ENCODE results near the gene MYOT.
A peak's percentile ranks its signal among the peaks of the same experiment; 100 is the strongest.

The MYOT gene

GRCh38 chr5:137831526-137831925 is 36.1 kb upstream of the MYOT start:
- Histone ChIP-seq H3K36me3 (ENCODE audit: control insufficient read depth, insufficient read depth, low read length) (no peaks in the 10 kb centered on the region), H3K4me2 (ENCODE audit: low read length) (no peak overlapping the region), H3K9me3 (ENCODE audit: control insufficient read depth, low read length) (no peaks in the 10 kb centered on the region), H3K9ac (no peak overlapping the region), H3K79me2 (peaks cover 2% of the 10 kb centered on the region), H2AFZ (no peak overlapping the region), H3K27ac (peak overlapping the region; percentile 81), H3K4me3 (ENCODE audit: low read depth, low read length) (no peak overlapping the region), H3K4me1 (peaks cover 31% of the 10 kb centered on the region), H3K27me3 (ENCODE audit: control insufficient read depth, insufficient read depth, low read length) (no peaks in the 10 kb centered on the region)
- TF ChIP-seq, protein P1, sequence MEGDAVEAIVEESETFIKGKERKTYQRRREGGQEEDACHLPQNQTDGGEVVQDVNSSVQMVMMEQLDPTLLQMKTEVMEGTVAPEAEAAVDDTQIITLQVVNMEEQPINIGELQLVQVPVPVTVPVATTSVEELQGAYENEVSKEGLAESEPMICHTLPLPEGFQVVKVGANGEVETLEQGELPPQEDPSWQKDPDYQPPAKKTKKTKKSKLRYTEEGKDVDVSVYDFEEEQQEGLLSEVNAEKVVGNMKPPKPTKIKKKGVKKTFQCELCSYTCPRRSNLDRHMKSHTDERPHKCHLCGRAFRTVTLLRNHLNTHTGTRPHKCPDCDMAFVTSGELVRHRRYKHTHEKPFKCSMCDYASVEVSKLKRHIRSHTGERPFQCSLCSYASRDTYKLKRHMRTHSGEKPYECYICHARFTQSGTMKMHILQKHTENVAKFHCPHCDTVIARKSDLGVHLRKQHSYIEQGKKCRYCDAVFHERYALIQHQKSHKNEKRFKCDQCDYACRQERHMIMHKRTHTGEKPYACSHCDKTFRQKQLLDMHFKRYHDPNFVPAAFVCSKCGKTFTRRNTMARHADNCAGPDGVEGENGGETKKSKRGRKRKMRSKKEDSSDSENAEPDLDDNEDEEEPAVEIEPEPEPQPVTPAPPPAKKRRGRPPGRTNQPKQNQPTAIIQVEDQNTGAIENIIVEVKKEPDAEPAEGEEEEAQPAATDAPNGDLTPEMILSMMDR (IDR thresholded peaks at IDR 0.05), result peak; percentile 33

DNA sequence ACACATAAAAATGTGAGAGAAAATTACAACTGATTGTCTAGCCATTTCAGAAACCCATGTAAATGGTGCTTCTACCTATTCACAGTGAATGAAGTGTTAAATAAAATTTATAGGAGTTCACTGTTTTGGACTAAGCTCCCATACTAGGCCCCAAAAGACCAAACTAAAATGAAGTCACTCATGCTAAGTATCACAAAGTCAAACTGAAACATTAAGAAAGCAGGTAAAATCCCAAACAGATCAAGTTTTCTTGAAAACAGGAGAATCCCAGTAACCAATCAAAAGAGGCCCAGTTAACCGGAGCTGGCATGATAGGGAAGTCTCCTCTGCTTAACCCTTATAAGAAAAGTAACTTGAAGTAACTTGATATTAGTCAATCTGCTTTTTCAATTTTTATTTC is 35.2 kb upstream of the MYOT start:
- TF ChIP-seq, protein P1 (IDR thresholded peaks at IDR 0.05), result no peak
- H3K79me2 ChIP-seq, result no peaks in the 10 kb centered on the region
- H3K27me3 ChIP-seq (ENCODE audit: control insufficient read depth, insufficient read depth, low read length), result no peaks in the 10 kb centered on the region
- no peaks in the 10 kb centered on the region for H3K36me3 ChIP-seq (ENCODE audit: control insufficient read depth, insufficient read depth, low read length)
- peaks cover 39% of the 10 kb centered on the region for H3K4me1 ChIP-seq
- no peak overlapping the region for H3K9ac ChIP-seq
- no peak overlapping the region for H3K4me3 ChIP-seq (ENCODE audit: low read depth, low read length)
- peak overlapping the region; percentile 81 for H3K27ac ChIP-seq
- H3K9me3 ChIP-seq (ENCODE audit: control insufficient read depth, low read length), result no peaks in the 10 kb centered on the region
- H3K4me2 ChIP-seq (ENCODE audit: low read length), result no peak overlapping the region
- H2AFZ ChIP-seq, result peak overlapping the region; percentile 35

DNA sequence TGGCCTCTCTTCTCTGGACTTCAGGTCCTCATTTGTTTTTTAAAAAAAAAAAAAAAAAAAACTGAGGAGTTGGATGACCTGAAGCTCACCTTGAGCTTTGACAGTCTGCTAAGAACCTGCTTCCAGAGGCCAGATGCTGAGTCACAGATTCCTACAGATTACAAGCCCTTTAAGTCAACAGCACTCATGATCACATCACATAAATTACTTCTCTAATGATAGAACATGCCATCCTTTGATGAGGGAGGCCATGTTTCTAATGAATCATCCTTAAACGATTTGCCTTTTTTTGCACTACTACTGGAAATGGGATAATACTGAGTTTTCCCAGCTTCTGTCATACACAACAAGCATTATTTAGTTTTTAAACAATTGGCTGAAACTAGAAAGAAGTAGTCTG is 34.2 kb upstream of the MYOT start:
- Histone ChIP-seq H3K9ac (no peak overlapping the region), H2AFZ (peak overlapping the region; percentile 35), H3K4me1 (peaks cover 46% of the 10 kb centered on the region), H3K4me2 (ENCODE audit: low read length) (peak overlapping the region; percentile 39), H3K79me2 (no peaks in the 10 kb centered on the region), H3K4me3 (ENCODE audit: low read depth, low read length) (no peak overlapping the region), H3K36me3 (ENCODE audit: control insufficient read depth, insufficient read depth, low read length) (no peaks in the 10 kb centered on the region), H3K27ac (peak overlapping the region; percentile 81), H3K27me3 (ENCODE audit: control insufficient read depth, insufficient read depth, low read length) (no peaks in the 10 kb centered on the region), H3K9me3 (ENCODE audit: control insufficient read depth, low read length) (no peaks in the 10 kb centered on the region)
- TF ChIP-seq, protein P1 (IDR thresholded peaks at IDR 0.05), result no peak

GRCh38 chr5:137834498-137835049 is 33.1 kb upstream of the MYOT start:
- Histone ChIP-seq H3K4me2 (ENCODE audit: low read length) (no peak overlapping the region), H2AFZ (no peak overlapping the region), H3K4me1 (peaks cover 52% of the 10 kb centered on the region), H3K9ac (no peak overlapping the region), H3K79me2 (no peaks in the 10 kb centered on the region), H3K27me3 (ENCODE audit: control insufficient read depth, insufficient read depth, low read length) (no peaks in the 10 kb centered on the region), H3K4me3 (ENCODE audit: low read depth, low read length) (no peak overlapping the region), H3K9me3 (ENCODE audit: control insufficient read depth, low read length) (no peaks in the 10 kb centered on the region), H3K36me3 (ENCODE audit: control insufficient read depth, insufficient read depth, low read length) (no peaks in the 10 kb centered on the region), H3K27ac (peak overlapping the region; percentile 81)
- TF ChIP-seq, protein P1 (IDR thresholded peaks at IDR 0.05), result no peak

GRCh38 chr5:137836298-137836697 is 31.4 kb upstream of the MYOT start:
- Histone ChIP-seq H3K27me3 (ENCODE audit: control insufficient read depth, insufficient read depth, low read length) (no peaks in the 10 kb centered on the region), H3K9ac (no peak overlapping the region), H3K4me3 (ENCODE audit: low read depth, low read length) (no peak overlapping the region), H3K79me2 (no peaks in the 10 kb centered on the region), H3K9me3 (ENCODE audit: control insufficient read depth, low read length) (no peaks in the 10 kb centered on the region), H2AFZ (peak overlapping the region; percentile 16), H3K4me1 (peaks cover 52% of the 10 kb centered on the region), H3K4me2 (ENCODE audit: low read length) (no peak overlapping the region), H3K36me3 (ENCODE audit: control insufficient read depth, insufficient read depth, low read length) (no peaks in the 10 kb centered on the region), H3K27ac (peak overlapping the region; percentile 81)
- TF ChIP-seq, protein P1 (IDR thresholded peaks at IDR 0.05), result no peak
